Nephron progenitor cell (in vitro differentiated cells): ENCODE measurements around the gene DOCK9.

Experiments used
- DNase-seq: peaks from one replicate; pipeline ENCODE4 v3.0.0; 2021
- H3K27ac Mint-ChIP-seq: 2 replicates; pipeline ENCODE4 v1.8.0; 2021; ENCODE audit warnings: mild to moderate bottlenecking, moderate library complexity, mixed read lengths
- H3K27me3 Mint-ChIP-seq: 2 replicates; pipeline ENCODE4 v1.8.0; 2021; ENCODE audit warnings: mild to moderate bottlenecking, low read depth, mixed read lengths; ENCODE audit not compliant: poor library complexity
- H3K36me3 Mint-ChIP-seq: 2 replicates; pipeline ENCODE4 v1.8.0; 2021; ENCODE audit warnings: low read depth, mixed read lengths
- H3K4me1 Mint-ChIP-seq: 2 replicates; pipeline ENCODE4 v1.8.0; 2021; ENCODE audit warnings: mixed read lengths
- H3K4me3 Mint-ChIP-seq: 2 replicates; pipeline ENCODE4 v1.8.0; 2021; ENCODE audit warnings: mild to moderate bottlenecking, moderate library complexity, mixed read lengths
- H3K9me3 Mint-ChIP-seq: 2 replicates; pipeline ENCODE4 v1.8.0; 2021; ENCODE audit warnings: mild to moderate bottlenecking, moderate library complexity, mixed read lengths
- TF ChIP-seq, protein P1 (sequence below): fragments of 200-600 bp; sonication (generic); IDR thresholded peaks from 2 replicates; pipeline ENCODE4 v1.5.0; 2021; ENCODE audit warnings: antibody characterized with exemption

DOCK9 gene

DNA sequence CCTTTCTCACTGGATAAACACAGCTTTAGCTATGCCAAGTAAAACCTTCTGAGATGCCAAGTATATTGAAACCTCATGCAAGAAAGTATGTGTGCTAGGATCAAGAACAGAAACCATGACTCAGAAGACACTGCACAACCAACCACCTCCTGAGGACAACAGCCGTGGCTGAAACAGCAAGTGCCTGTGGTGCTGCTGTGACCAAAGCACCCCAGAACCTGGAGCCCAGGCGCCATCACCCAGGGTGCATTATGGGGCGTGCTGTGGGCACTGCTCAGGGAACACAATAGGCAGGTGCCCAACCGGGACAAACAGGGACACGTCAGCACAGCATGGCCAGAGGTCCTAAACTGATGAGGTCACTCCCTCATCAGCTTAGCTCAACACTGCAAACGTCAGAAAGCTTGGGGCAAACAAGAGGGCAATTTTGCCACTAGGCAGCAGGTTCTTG is 124.1 kb downstream of the DOCK9 start:
- H3K27ac Mint-ChIP-seq, result no peak overlapping the region
- DNase-seq, result no peak

DNA sequence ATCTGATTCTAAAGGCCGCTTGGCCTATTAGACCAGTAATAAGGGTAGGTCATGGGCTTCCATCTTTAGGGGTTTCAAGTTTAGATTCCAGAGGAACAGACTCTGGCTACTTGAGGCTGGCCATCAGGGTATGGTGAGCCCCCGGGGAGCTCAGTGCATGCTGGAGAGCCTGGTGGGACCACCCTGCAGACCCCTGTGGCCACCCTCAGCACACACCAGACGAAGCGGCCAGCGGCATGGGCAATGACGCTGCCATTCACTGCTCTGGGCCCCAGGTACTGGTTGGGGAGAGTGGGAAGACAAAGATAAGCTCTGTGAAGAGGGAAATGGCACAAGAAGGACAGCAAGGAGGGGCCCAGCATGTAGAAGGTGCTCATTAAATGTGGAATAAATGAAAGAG is 126.6 kb downstream of the DOCK9 start:
- H3K27me3 Mint-ChIP-seq, result no peaks in the 10 kb centered on the region
- H3K4me3 Mint-ChIP-seq, result no peak overlapping the region
- peaks cover 29% of the 10 kb centered on the region for H3K4me1 Mint-ChIP-seq
- H3K36me3 Mint-ChIP-seq, result no peaks in the 10 kb centered on the region
- TF ChIP-seq, protein P1, sequence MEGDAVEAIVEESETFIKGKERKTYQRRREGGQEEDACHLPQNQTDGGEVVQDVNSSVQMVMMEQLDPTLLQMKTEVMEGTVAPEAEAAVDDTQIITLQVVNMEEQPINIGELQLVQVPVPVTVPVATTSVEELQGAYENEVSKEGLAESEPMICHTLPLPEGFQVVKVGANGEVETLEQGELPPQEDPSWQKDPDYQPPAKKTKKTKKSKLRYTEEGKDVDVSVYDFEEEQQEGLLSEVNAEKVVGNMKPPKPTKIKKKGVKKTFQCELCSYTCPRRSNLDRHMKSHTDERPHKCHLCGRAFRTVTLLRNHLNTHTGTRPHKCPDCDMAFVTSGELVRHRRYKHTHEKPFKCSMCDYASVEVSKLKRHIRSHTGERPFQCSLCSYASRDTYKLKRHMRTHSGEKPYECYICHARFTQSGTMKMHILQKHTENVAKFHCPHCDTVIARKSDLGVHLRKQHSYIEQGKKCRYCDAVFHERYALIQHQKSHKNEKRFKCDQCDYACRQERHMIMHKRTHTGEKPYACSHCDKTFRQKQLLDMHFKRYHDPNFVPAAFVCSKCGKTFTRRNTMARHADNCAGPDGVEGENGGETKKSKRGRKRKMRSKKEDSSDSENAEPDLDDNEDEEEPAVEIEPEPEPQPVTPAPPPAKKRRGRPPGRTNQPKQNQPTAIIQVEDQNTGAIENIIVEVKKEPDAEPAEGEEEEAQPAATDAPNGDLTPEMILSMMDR, result no peak
- no peak overlapping the region for H3K27ac Mint-ChIP-seq
- DNase-seq, result no peak
- H3K9me3 Mint-ChIP-seq, result no peaks in the 10 kb centered on the region

More for the DNA sequence above, 124.1 kb downstream of the DOCK9 start:
- TF ChIP-seq, protein P1, result no peak
- Mint-ChIP-seq H3K9me3 (no peaks in the 10 kb centered on the region), H3K4me1 (peaks cover 17% of the 10 kb centered on the region), H3K4me3 (no peak overlapping the region), H3K36me3 (no peaks in the 10 kb centered on the region), H3K27me3 (no peaks in the 10 kb centered on the region)

DNA sequence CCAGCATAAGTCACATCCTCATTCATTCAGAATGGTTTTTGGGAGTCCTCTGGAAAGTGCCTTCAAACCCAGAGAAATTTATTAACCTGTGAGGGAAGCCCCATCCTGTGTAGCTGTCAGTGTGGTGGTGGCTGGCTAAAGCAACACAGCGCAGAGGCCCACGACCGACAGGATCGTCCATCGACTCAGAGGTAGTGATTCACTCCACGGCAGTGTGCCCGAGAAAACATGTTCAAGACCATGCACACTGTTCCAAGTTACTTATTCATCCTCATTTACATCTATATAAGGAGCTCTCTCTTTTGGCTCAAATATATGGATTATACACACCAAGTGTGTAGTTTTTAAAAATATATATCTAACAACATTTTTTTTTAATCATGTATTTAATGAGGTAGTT is 129.1 kb downstream of the DOCK9 start:
- no peaks in the 10 kb centered on the region for H3K27me3 Mint-ChIP-seq
- H3K9me3 Mint-ChIP-seq, result no peaks in the 10 kb centered on the region
- H3K4me1 Mint-ChIP-seq, result peaks cover 35% of the 10 kb centered on the region
- no peak overlapping the region for H3K4me3 Mint-ChIP-seq
- DNase-seq, result no peak
- no peak overlapping the region for H3K27ac Mint-ChIP-seq
- H3K36me3 Mint-ChIP-seq, result no peaks in the 10 kb centered on the region
- TF ChIP-seq, protein P1, result no peak

DNA sequence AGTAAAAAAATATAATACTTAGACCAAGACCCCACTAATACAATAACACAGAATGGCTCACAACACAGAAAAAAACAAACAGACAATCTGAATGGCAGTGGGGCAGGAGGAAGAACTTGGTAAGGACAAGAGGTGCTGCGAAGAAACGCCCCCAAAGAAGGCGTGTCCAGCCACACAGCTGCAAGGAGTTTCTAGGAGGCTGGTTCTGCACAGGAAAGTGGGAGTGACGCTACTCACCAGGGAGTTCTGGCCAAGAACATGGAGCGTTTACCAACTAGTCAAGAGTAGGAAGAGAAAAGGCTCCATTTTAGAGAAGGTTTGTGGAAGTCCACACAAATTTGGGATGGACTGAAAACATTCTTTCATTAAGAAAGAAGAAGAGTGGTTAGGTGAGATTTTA is 130.1 kb downstream of the DOCK9 start:
- no peak overlapping the region for H3K4me3 Mint-ChIP-seq
- H3K9me3 Mint-ChIP-seq, result no peaks in the 10 kb centered on the region

DNA sequence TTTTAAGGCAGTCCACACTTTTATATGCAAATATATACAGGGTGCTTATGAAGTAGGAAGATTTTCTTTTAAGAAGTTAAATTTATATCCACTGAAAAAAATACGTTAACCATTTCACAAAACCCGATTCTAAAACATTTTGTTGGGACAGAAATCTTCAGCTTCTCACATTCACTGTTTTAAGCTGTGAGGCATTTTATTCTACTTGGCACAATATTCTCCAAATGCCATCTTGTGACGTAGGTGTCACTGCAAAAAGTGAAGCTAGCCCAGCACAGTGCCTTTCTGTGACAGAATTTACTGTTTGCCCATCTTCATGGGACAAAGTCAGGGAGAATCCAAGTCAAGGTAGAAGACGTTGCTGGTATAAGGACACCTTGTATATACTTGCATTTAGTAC is 130.9 kb downstream of the DOCK9 start:
- no peak for DNase-seq
- Mint-ChIP-seq H3K27me3 (no peaks in the 10 kb centered on the region), H3K9me3 (no peaks in the 10 kb centered on the region), H3K36me3 (no peaks in the 10 kb centered on the region), H3K27ac (no peak overlapping the region), H3K4me3 (no peak overlapping the region), H3K4me1 (peaks cover 51% of the 10 kb centered on the region)
- TF ChIP-seq, protein P1, result no peak

More for the DNA sequence above, 130.1 kb downstream of the DOCK9 start:
- peaks cover 44% of the 10 kb centered on the region for H3K4me1 Mint-ChIP-seq
- no peaks in the 10 kb centered on the region for H3K27me3 Mint-ChIP-seq
- H3K27ac Mint-ChIP-seq, result no peak overlapping the region
- TF ChIP-seq, protein P1, result no peak
- peak; percentile 42 for DNase-seq
- no peaks in the 10 kb centered on the region for H3K36me3 Mint-ChIP-seq

DNA sequence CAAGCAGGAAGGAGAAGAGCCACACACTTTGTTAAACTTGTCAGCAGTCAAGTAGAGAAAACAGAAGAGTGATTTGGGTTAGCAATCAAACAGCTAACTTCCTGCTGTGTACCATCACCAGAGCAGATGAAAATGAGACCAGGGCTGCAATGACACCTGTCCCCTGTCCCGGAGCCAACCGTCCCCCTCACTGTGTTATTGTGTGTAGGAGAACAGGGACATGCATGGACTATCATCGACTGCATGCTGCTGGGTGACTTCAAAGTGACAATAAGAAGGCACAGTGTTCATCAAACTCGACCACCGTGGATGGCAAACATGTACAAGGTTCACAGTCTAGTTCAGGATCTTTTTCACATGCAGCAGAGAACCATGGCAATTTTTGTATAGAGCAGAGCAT is 131.3 kb downstream of the DOCK9 start:
- Mint-ChIP-seq H3K9me3 (no peaks in the 10 kb centered on the region), H3K27ac (no peak overlapping the region), H3K27me3 (no peaks in the 10 kb centered on the region), H3K4me3 (no peak overlapping the region), H3K4me1 (peaks cover 52% of the 10 kb centered on the region), H3K36me3 (no peaks in the 10 kb centered on the region)
- no peak for DNase-seq
- TF ChIP-seq, protein P1, result no peak
